HG03066 (cell line): Measurements from ENCODE around the gene SV2B.

Source experiments
- ATAC-seq: cut with Tn5 transposase; IDR thresholded peaks from one replicate; pipeline ENCODE4 v1.9.1; 2021; ENCODE audit warnings: low read depth; ENCODE audit not compliant: unreplicated experiment

SV2B gene

GRCh38 chr15:91224755-91225380, 124.8 kb downstream of the SV2B start:
- no peak for ATAC-seq

GRCh38 chr15:91225741-91226140, 125.7 kb downstream of the SV2B start:
- no peak for ATAC-seq

GRCh38 chr15:91227117-91227516, 127.1 kb downstream of the SV2B start:
- no peak for ATAC-seq

- ATAC-seq = no peak
Observed at GRCh38 chr15:91227766-91228165, 127.7 kb downstream of the SV2B start.

- ATAC-seq = no peak
Observed at GRCh38 chr15:91228383-91228782, 128.3 kb downstream of the SV2B start.

GRCh38 chr15:91228890-91229289, 128.8 kb downstream of the SV2B start:
- no peak for ATAC-seq

GRCh38 chr15:91231703-91232102, 131.6 kb downstream of the SV2B start:
- no peak for ATAC-seq

- ATAC-seq = no peak
Observed at GRCh38 chr15:91234759-91235158, 134.7 kb downstream of the SV2B start.

GRCh38 chr15:91235376-91235775, 135.3 kb downstream of the SV2B start:
- no peak for ATAC-seq

- ATAC-seq = no peak
Observed at GRCh38 chr15:91237445-91237844, 137.4 kb downstream of the SV2B start.

- no peak for ATAC-seq
Observed at GRCh38 chr15:91238644-91239425, 138.8 kb downstream of the SV2B start.

- ATAC-seq = no peak
Observed at GRCh38 chr15:91243826-91244225, 143.8 kb downstream of the SV2B start.

- no peak for ATAC-seq
Observed at GRCh38 chr15:91244919-91245318, 144.9 kb downstream of the SV2B start.

- ATAC-seq = no peak
Observed at GRCh38 chr15:91246998-91247397, 146.9 kb downstream of the SV2B start.

- ATAC-seq = no peak
Observed at GRCh38 chr15:91249591-91249990, 149.5 kb downstream of the SV2B start.

GRCh38 chr15:91252322-91252721, 152.3 kb downstream of the SV2B start:
- ATAC-seq = no peak

GRCh38 chr15:91252756-91253155, 152.7 kb downstream of the SV2B start:
- ATAC-seq = no peak

GRCh38 chr15:91253605-91254004, 153.5 kb downstream of the SV2B start:
- no peak for ATAC-seq

GRCh38 chr15:91254766-91255165, 154.7 kb downstream of the SV2B start:
- ATAC-seq = no peak

- no peak for ATAC-seq
Observed at GRCh38 chr15:91255670-91256192, 155.7 kb downstream of the SV2B start.

GRCh38 chr15:91257746-91258414, 157.8 kb downstream of the SV2B start:
- ATAC-seq = no peak

- no peak for ATAC-seq
Observed at GRCh38 chr15:91258415-91258759, 158.3 kb downstream of the SV2B start.
